HG03460 (cell line): ENCODE measurements around the gene PKP1.
"Not testable (repeated sequence)": the region's sequence is repeated elsewhere in the genome, so short reads cannot be mapped to it uniquely, and the experiment has no call there.

Experiments
- ATAC-seq: cut with Tn5 transposase; IDR thresholded peaks from one replicate; pipeline ENCODE4 v1.9.1; 2021; ENCODE audit not compliant: unreplicated experiment

The PKP1 gene

DNA sequence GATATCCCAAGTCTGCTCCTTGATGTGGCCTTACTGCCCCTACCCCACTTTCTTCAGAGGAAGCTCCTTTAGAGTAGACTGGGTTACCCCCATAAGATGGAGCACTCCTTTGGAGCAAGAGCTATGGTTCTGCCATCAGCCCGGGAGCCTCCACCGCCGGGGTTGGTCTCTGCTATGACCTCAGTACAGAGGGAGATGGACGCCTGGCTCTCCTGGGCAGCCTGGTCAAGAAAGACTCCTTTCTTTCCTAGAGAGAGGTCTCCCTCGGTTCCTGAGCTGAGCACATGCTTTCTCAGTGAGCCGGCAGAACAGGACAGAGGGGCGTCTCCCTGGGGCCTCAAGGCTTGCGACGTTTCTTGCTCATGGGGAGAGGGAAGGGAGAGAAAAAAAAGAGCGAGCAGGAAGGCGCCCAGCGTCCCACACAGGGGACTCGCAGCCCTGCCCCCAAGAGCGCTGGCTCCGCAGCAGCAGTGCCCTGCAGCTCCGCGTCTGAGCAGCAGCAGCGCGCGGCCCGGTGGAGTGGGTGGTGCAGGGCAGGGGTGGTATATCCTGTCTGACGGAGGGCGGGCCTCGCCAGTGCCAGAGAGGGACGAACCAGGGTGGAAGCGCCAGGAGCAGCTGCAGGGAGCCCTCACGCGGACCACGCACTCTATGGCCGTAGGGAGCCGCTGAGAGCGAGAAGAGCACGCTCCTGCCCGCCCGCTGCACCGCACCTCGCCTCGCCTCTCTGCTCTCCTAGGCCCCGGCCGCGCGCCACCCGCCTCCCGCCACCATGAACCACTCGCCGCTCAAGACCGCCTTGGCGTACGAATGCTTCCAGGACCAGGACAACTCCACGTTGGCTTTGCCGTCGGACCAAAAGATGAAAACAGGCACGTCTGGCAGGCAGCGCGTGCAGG, at the start of gene PKP1:
TSS of gene PKP1 (plus strand) at position 576 of the 899 bp plus-strand sequence. CDS start at position 773, 197 bp downstream.
- ATAC-seq, result no peak

DNA sequence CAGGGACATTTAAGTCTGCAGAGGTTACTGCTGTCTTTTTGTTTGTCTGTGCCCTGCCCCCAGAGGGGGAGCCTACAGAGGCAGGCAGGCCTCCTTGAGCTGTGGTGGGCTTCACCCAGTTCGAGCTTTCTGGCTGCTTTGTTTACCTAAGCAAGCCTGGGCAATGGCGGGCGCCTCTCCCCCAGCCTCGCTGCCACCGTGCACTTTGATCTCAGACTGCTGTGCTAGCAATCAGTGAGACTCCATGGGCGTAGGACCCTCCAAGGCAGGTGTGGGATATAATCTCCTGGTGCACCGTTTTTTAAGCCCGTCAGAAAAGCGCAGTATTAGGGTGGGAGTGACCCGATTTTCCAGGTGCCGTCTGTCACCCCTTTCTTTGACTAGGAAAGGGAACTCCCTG, 43.7 kb upstream of the PKP1 start:
- ATAC-seq, result not testable (repeated sequence)

- no peak for ATAC-seq
These were observed 43.1 kb upstream of the PKP1 start for GRCh38 chr1:201240171-201240570.

DNA sequence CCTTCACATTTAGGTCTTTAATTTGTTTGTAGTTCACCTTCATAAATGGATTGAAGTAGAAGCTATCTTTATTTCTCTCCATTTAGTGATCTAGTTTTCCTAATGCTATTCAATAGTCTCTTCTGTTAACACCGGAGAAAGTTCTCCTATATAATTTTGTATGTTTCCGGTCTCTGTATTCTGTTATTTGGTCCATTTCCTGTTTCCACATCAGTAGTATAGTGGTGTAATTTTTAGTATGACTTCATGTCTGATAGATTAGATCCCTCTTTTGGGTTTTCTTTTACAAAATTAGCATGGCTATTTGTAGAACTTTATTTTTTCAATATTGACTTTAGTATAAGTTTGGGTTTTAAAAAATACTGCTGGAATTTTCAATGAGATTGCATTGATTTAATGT, 41.6 kb upstream of the PKP1 start:
- no peak for ATAC-seq

- ATAC-seq, result no peak
These were observed 38.2 kb upstream of the PKP1 start for GRCh38 chr1:201245082-201245481.

- ATAC-seq, result no peak
These were observed 34.4 kb upstream of the PKP1 start for GRCh38 chr1:201248721-201249559.

- no peak for ATAC-seq
These were observed 32.8 kb upstream of the PKP1 start for GRCh38 chr1:201250326-201251011.

DNA sequence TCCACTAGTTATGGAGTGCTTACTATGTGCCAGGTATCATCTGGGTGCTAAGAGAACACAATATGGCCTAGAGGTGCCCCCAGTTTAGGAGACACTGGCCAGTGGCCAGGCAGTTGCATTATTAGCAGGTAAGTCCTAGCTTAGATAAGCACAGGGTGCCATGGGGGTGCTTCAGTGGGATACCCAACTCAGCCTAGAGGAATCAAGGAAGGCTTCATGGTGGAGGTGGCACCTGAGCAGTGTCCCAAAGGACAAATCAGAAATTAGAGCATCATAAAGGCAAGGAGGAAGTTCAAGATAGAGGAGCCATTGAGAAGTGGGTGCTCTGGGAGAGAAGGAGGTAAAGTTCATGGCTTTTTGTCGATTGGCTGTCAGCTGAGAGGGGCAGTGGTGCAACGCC, 31.9 kb upstream of the PKP1 start:
- no peak for ATAC-seq

DNA sequence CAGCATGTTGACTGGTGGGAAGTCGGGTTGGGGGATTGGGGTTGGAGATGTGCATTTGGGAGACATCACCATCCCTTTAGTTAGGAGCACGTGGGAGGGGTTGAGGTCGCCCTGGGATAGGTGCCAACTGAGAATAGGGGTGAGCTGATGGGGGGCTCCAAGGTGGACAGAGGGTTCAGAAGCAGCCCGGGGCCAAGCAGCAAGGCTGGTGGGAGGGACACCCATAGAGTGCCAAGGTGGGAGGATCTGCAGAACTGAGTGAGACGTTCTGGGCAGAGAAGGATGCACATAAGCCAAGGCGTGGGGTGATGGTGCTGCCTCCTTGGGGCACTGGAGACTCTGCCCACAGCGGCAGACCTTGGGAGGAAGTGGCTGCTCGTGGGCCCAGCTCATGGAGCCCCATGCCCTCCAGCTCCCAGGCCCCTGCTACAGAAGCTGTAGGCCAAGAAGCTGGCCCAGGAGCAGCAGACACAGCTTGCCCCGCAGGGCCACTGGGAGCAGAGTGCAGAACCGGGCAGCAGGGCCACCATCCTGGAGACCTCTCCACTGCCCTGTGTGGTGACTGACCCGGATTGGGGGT, 31.4 kb upstream of the PKP1 start:
- no peak for ATAC-seq

- ATAC-seq, result no peak
These were observed 30.3 kb upstream of the PKP1 start for GRCh38 chr1:201252944-201253371.

DNA sequence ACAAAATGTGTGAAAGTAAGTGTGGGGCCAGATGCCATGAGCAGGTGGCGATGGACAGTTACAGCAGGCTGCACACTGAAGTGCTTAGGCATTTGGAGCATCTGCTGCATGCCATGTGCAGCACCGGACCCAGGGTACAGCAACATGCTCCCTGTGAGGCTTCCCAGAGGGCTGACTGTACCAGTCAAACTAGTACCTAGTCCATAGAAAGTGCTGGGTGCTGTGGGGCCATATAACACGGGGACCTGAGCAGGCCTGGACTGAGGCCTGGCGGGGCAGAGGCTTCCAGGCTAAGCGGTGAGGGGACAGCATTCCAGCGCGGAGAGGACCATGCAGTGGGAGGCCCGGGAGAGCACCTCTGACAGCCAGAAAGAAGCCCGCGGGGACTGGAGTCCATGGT, 29.9 kb upstream of the PKP1 start:
- ATAC-seq, result no peak

DNA sequence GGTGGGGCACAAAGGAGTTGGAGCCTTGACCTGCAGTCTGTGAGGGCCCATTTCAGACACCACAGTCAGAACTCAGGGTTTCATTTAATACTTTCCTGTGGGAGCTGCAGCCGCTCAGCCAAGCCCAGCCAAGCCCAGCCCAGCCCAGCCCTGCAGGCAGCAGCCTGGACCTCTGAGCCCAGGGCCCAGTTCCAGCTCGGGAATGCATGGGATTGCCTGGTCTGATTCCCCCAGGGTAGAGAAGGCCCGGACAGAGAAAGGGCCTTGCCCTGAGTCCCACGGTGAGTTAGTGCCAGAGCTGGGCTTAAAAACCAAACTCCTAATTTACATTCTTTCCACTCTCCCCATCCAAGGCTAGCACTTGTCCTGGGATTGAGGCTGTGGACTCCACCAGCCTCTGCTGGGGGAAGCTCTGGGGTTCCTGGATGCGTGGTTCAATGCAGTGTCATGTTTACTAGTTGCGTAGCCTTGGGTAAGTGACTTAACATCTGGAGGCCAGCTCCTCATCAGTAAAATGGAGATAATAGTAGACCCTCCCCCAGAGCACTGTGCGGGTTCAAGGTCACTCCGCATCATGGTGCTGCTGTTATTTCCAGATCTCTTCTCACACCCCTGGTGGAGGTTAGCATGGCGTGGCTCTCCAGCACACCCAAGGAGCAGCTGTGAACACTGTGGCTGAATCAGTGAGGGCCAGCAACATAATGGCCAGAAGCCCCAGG, 29.2 kb upstream of the PKP1 start:
- ATAC-seq, result no peak

DNA sequence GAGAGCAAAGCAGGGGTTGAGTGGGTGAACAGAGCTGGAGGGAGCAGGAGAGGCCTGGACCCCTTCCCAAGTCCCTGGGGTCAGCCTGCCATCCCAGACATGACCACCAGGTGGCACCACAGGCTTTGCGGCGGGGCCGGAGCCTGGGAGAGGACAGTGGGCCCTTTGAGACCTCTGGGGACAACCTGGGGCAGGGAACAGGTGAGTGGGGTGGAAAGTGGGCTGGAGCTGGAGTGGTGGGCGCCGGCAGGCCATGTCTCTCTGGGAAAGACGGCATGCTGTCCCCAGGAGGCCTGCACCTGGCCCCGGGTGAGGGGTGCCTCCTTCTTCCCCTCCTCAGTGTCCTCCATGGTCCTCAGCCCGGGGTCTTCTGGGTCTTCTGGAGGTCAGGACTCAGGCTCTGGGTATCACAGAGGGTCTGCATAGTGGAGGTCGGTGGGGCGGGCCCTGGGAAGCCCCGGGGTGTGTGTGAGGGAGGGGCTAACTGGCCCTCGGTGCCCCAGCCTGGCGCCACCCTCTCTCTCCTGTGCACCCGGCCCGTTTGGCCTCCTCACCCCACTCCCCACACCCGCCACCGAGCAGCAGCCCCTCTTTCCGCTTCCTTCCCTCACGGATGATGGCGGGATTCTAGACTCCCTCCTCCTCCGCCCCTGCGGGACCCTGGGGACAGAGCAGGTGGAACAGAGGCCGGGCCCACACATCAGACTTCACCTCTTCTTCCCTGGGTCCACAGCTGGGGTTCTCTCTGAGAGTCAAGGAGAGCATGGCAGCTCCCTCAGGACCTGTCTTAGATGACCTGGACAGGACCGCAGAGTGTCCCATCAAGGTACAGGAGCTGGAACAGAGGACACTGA, 28.5 kb upstream of the PKP1 start:
- no peak for ATAC-seq

DNA sequence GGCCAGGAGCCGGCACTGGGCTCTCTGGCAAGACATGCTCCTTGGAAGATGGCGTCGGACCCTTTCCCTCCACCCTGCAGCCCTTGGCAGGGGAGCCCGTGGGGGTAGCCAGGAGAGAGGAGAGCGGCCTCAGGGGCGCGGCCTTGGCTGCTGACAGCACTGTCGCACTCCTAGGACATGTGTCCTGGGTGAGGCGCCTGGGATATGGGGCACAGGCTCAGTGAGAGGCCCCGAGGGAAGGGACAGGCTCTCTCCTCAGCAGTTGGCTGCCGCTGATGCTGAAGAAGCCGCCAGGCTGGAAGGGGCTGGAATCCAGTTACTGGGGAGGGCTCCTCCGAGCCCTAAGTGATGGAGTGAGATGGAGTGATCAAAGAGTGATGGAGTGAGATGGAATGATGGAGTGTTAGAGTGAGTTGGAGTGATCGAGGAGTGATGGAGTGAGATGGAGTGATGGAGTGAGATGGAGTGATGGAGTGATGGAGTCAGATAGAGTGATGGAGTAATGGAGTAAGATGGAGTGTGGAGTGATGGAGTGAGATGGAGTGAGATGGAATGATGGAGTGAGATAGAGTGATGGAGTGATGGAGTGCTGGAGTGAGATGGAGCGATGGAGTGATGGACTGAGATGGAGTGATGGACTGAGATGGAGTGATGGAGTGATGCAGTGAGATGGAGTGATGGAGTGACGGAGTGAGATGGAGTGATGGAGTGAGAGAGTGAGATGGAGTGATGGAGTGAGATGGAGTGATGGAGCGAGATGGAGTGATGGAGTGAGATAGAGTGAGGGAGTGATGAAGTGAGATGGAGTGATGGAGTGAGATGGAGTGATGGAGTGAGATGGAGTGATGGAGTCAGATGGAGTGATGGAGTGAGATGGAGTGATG, 27.6 kb upstream of the PKP1 start:
- ATAC-seq, result no peak

- ATAC-seq, result not testable (repeated sequence)
These were observed 25.2 kb upstream of the PKP1 start for GRCh38 chr1:201258132-201258531.

DNA sequence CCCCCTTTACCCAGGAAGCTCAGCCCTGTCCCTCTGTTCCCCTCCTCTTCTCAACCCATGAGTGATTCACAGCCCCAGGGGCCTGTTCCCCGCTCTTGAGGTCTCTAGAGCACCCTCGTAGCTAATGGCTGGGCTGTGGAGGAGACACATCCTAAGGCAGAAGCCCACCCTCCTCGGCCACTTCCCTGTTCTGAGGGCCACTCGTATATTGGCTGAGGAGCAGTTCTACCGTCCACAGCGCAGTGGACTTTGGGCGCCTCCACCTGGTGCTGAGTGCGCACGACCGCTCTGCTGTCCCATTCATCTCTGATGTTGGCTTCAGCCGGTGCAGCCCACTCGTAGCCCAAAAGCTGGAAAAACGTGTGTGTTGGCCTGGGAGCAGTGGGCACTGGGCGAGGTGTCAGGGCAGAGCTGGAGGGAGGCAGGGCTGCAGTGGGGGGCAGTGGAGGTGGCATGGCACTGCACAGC, 24.5 kb upstream of the PKP1 start:
- no peak for ATAC-seq

- no peak for ATAC-seq
These were observed 23.6 kb upstream of the PKP1 start for GRCh38 chr1:201259476-201260235.

DNA sequence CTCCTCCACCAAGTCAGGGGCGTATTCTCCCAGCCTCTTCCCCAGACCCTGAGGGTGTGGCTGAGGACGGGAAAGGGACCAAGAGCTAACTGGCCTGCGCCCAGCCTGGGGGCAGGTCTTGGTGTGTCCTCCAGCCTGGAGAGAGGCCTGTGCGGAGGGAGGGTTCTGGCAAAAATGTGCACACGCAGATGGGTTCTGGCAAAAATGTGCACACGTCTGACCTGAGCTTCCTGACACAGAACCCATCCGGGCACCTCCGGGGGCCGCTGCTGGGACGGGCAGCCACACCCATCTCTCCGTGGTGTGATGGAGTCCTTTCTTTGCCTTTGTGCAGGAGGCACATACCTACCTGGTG, 23.1 kb upstream of the PKP1 start:
- no peak for ATAC-seq
